Gastrocnemius medialis (tissue), 4 donors: ENCODE data around the gene PPP2R1A. TPM values are rescaled to one million over a fixed set of nuclear protein-coding genes. Genes with fewer than 3 reads are reported as not detected.

Experiments
- ATAC-seq, 2 donors: fragments of 150-250 bp; one replicate each; pipeline ENCODE4 v1.9.1; 2016
- DNase-seq, 2 donors: peaks; one replicate each; pipeline ENCODE4 v3.0.0-alpha.2; 2019
- H3K27ac ChIP-seq, 4 donors: fragments of 200-600 bp; sonication (generic); 1 replicate in 1 of 4; 2 replicates in 3 of 4; pipeline ENCODE4 v1.5.1; 2016 to 2018; ENCODE audit warnings: mild to moderate bottlenecking in 2 of 4, moderate library complexity in 1 of 4
- H3K27me3 ChIP-seq, 3 donors: fragments of 200-600 bp; sonication (generic) in 2 of 3; 1 replicate in 1 of 3; 2 replicates in 2 of 3; pipeline versions ENCODE4 v1.5.1 to v1.6.0; 2016 to 2019; ENCODE audit warnings: mild to moderate bottlenecking in 1 of 3, moderate library complexity in 1 of 3
- H3K36me3 ChIP-seq, 2 donors: fragments of 200-600 bp; sonication (generic) in 1 of 2; one replicate each; pipeline ENCODE4 v1.5.1; 2017 to 2018
- H3K4me1 ChIP-seq, 2 donors: fragments of 200-600 bp; sonication (generic) in 1 of 2; one replicate each; pipeline ENCODE4 v1.5.1; 2016 to 2017; ENCODE audit warnings: mild to moderate bottlenecking in 2 of 2
- H3K4me3 ChIP-seq, 4 donors: fragments of 200-600 bp; sonication (generic) in 3 of 4; 1 replicate in 1 of 4; 2 replicates in 3 of 4; pipeline ENCODE4 v1.5.1; 2016 to 2019; ENCODE audit warnings: mild to moderate bottlenecking in 2 of 4
- H3K9me3 ChIP-seq, 3 donors: fragments of 200-600 bp; sonication (generic) in 2 of 3; 1 replicate in 1 of 3; 2 replicates in 2 of 3; pipeline ENCODE4 v1.5.1; 2016 to 2019
- POLR2A ChIP-seq, 2 donors: fragments of 450-650 bp; IDR thresholded peaks; one replicate each; pipeline ENCODE4 v1.6.1; 2017; ENCODE audit warnings: antibody characterized with exemption in 2 of 2, mild to moderate bottlenecking in 2 of 2, moderate library complexity in 2 of 2
- in situ Hi-C, 4 donors: fragments of 200-750 bp; cut with MboI; loops; one replicate each; pipeline versions ENCODE4 v1.15.0 to v1.8.0; 2017; ENCODE audit warnings: low sequenced_read_pairs in 4 of 4
- intact Hi-C: fragments of 100-400 bp; cut with DNase I; formaldehyde crosslinking; loops from one replicate; pipeline ENCODE4 v1.15.1; 2023; ENCODE audit warnings: low total_unique reads
- total RNA-seq, 4 donors: library from RNA; depleted of rRNA; stranded (reverse); fragments of >200 nt; gene quantifications; one replicate each; pipeline versions ENCODE4 v1.1.0 to v1.2.3, GENCODE V29; 2016
- TF ChIP-seq, protein P1 (sequence below), 5 experiments: fragments of 450-650 bp in 3 of 5; fragments of 200-600 bp in 2 of 5; sonication (generic) in 2 of 5; IDR thresholded peaks in 4 of 5; conservative IDR thresholded peaks in 1 of 5; 1 replicate in 4 of 5; 2 replicates in 1 of 5; pipeline ENCODE4 v1.5.1; 2016 to 2019; ENCODE audit warnings: antibody characterized with exemption in 5 of 5, mild to moderate bottlenecking in 3 of 5, moderate library complexity in 3 of 5

PPP2R1A gene
- total RNA-seq, 4 donors from 2014 or later: 263 to 302 (median 290) TPM

DNA sequence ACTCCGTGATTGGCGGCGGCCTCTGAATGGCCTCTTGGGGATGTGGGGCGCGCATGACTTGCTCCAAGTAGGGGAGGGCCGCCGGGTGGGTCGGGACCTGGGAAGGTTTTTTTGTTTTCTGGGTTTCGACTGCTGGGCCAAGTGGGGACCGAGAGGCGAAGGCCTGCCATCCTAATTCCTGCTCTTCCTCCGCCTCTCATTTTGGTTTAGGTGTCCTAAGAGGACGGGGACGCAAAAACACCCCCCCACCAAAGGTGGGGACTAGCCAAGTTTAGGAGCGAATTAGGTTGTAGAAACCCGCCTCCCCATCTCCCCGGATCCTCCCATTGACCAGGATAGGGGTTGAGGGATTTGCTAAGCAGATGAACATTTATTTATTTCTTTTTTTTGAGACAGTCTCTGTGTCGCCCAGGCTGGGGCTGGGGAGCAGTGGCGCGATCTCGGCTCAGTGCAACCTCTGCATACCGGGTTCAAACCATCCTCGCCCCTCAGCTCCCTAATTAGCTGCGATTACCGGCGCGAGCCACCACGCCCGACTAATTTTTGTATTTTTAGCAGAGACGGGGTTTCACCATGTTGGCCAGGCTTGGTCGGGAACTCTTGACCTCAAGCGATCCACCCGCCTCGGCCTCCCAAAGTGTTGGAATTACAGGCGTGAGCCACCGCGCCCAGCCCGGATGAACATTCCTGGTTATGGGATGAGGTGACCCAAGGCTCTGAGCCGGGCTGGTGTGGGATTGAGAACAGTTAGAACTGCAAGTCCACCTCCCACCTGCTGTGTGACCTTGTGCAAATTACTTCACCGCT is 838 bp downstream of the PPP2R1A start:
- intact Hi-C loops (loop anchor here (5.0 kb wide), 1 partner anchor 337 kb away; the partner anchor contains the start of gene ZNF808), in situ Hi-C loops (no loop called here)
- peaks cover 55 to 61% of the 10 kb centered on the region in 2 donors for H3K4me1 ChIP-seq
- no peaks in the 10 kb centered on the region for H3K9me3 ChIP-seq
- DNase-seq (peak in 1 of 2 donors; percentile 41), ATAC-seq (peak; percentile 2 to 4)
- H3K4me3 ChIP-seq: peak overlapping the region; percentile 68 to 99 (median 88)
- H3K27ac ChIP-seq: peak overlapping the region; percentile 92 to 99 (median 94)
- TF ChIP-seq, protein P1, sequence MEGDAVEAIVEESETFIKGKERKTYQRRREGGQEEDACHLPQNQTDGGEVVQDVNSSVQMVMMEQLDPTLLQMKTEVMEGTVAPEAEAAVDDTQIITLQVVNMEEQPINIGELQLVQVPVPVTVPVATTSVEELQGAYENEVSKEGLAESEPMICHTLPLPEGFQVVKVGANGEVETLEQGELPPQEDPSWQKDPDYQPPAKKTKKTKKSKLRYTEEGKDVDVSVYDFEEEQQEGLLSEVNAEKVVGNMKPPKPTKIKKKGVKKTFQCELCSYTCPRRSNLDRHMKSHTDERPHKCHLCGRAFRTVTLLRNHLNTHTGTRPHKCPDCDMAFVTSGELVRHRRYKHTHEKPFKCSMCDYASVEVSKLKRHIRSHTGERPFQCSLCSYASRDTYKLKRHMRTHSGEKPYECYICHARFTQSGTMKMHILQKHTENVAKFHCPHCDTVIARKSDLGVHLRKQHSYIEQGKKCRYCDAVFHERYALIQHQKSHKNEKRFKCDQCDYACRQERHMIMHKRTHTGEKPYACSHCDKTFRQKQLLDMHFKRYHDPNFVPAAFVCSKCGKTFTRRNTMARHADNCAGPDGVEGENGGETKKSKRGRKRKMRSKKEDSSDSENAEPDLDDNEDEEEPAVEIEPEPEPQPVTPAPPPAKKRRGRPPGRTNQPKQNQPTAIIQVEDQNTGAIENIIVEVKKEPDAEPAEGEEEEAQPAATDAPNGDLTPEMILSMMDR (IDR thresholded peaks at IDR 0.05 in 4 of 5, conservative IDR thresholded peaks at IDR 0.05 in 1 of 5): no peak
- H3K27me3 ChIP-seq: no peaks in the 10 kb centered on the region
- peaks cover 0 to 7% of the 10 kb centered on the region in 2 donors for H3K36me3 ChIP-seq

DNA sequence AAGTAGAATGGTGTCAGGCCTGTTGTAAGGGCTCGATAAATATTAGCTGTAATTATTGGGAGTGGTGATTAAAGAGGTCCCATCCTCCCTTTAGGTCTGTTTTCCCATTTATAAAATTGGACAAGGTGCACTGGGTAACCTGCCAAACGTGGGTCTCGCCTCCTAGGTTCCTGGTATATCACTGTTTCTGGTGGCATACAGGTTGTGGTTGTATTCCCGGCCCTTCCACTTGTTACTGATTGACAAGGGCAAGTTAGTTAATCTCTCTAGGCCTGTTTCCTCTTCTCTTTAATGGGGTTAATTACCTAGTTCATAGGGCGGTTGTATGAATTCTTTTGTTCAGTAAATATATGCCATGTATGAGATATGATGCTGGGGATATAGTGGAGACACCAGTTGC is 1.5 kb downstream of the PPP2R1A start:
- Histone ChIP-seq H3K4me1 (peaks cover 61 to 68% of the 10 kb centered on the region in 2 donors), H3K9me3 (no peaks in the 10 kb centered on the region), H3K27ac (peak overlapping the region; percentile 92 to 99 (median 94)), H3K27me3 (no peaks in the 10 kb centered on the region), H3K36me3 (peaks cover 0 to 7% of the 10 kb centered on the region in 2 donors), H3K4me3 (peak overlapping the region; percentile 68 to 99 (median 88))
- in situ Hi-C loops (no loop called here), intact Hi-C loops (loop anchor here (5.0 kb wide), 1 partner anchor 336 kb away; the partner anchor contains the start of gene ZNF808)
- DNase-seq (no peak), ATAC-seq (no peak)
- TF ChIP-seq POLR2A (IDR thresholded peaks at IDR 0.05): no peak
- TF ChIP-seq, protein P1 (IDR thresholded peaks at IDR 0.05 in 4 of 5, conservative IDR thresholded peaks at IDR 0.05 in 1 of 5): no peak

DNA sequence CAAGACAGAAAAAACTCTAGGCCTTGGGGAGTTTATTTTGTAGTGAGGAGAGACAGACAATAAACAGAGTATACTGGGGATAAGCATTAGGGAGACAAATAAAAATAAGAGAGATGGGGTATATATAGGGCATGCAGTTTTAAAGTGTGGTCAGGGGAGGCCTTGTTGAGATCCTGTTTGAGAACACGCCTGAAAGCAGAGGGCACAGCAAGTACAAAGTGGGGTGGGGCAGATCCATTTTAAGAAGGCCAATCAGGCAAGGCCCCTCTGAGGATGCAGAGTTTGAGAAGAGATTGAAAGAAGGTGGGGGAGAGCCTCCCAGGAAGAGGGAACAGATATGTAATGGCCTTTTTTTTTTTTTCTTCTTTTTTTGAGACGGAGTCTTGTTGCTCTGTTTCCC is 2.1 kb downstream of the PPP2R1A start:
- DNase-seq (peak; percentile 38 to 65), ATAC-seq (no peak)
- TF ChIP-seq, protein P1 (IDR thresholded peaks at IDR 0.05 in 4 of 5, conservative IDR thresholded peaks at IDR 0.05 in 1 of 5): no peak
- TF ChIP-seq POLR2A (IDR thresholded peaks at IDR 0.05): peak; percentile 38 to 66
- H3K27ac ChIP-seq: peak overlapping the region; percentile 92 to 99 (median 94)
- no peaks in the 10 kb centered on the region for H3K9me3 ChIP-seq
- H3K4me3 ChIP-seq: peak overlapping the region; percentile 68 to 99 (median 88)
- peaks cover 61 to 73% of the 10 kb centered on the region in 2 donors for H3K4me1 ChIP-seq
- intact Hi-C loops: loop anchor here (5.0 kb wide), 1 partner anchor 335 kb away; the partner anchor contains the start of gene ZNF808
- H3K27me3 ChIP-seq: no peaks in the 10 kb centered on the region
- in situ Hi-C loops: no loop called here
- H3K36me3 ChIP-seq: peaks cover 0 to 7% of the 10 kb centered on the region in 2 donors

DNA sequence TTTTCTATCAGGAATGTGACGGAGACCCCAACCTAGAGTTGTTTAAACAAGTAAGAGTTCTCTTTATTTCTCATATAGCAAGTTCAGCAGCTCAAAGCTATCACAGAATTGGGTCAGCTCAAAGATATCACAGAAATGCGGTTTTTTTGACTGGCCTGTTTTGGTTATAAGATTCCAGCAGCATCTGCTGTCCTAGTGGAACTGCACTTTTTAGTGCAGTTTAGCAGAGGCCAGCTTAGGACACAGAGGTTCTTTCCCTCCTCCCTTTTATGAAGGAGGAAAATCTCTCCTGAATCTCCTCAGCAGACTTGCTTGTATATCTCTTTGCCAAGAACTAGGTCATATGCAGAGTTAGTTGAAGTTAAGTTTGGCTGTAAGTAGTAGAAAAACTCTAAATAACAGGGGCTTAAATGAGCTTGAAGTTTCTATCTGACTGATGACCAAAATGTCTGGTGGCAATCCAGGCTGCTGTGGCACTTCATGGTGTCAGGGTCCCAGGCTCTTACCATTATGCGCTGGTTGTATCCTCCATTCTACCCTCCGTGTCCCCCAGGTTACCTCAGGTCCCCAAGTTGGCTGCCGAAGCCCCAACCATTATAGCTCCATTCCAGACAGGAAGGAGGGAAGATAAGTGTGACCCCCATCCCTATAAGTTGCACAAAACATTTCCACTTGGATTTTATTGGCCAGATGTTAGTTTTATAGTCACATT is 6.6 kb downstream of the PPP2R1A start:
- DNase-seq: no peak
- Histone ChIP-seq H3K27me3 (no peaks in the 10 kb centered on the region), H3K4me3 (no peak overlapping the region), H3K36me3 (peaks cover 0 to 15% of the 10 kb centered on the region in 2 donors), H3K4me1 (peaks cover 71 to 85% of the 10 kb centered on the region in 2 donors), H3K9me3 (no peaks in the 10 kb centered on the region), H3K27ac (peak overlapping the region; percentile 92 to 99 (median 94))
- ATAC-seq: no peak
- TF ChIP-seq, protein P1 (IDR thresholded peaks at IDR 0.05 in 4 of 5, conservative IDR thresholded peaks at IDR 0.05 in 1 of 5): no peak
- TF ChIP-seq POLR2A (IDR thresholded peaks at IDR 0.05): no peak
- in situ Hi-C loops: no loop called here
- intact Hi-C loops: no loop called here
